GM19452 (cell line): Measurements from ENCODE around the gene CDCA8.

Experiments
- ATAC-seq: cut with Tn5 transposase; IDR thresholded peaks from one replicate; pipeline ENCODE4 v1.9.1; 2021; ENCODE audit not compliant: unreplicated experiment

Gene CDCA8

DNA sequence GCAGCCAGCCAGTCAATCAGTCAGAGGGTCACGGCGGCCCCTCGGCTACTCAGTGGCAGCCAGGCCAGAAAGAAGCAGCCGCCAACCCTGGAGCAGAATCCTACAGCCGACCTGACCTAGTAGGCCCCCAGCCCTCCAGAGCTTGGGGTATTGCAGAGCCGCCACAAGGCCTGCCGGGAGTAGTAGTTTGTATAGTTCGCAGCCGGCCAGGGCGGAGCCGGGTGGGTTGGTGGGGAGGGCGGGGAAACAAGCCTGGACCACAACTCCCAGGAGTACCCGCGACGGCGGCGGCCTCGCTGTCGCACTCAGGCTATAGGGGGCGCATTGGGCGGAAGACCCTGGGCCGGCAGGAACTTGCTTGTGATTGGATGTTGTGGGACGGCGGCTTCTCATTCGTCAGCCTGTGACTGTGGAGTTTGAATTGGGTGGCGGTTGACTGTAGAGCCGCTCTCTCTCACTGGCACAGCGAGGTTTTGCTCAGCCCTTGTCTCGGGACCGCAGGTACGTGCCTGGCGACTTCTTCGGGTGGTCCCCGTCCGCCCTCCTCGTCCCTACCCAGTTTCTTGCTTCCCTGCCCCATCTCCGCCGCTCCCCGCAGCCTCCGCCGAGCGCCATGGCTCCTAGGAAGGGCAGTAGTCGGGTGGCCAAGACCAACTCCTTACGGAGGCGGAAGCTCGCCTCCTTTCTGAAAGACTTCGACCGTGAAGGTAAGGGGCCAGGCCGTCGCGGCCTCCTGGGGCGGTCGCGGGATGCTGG is at the start of gene CDCA8:
TSS of gene CDCA8 (plus strand) at position 439 of the 756 bp plus-strand sequence. CDS start at position 614, 175 bp downstream.
- ATAC-seq, result peak; percentile 79

- no peak for ATAC-seq
These were observed 45.0 kb upstream of the CDCA8 start for GRCh38 chr1:37647281-37647680.

- no peak for ATAC-seq
These were observed 42.1 kb upstream of the CDCA8 start for GRCh38 chr1:37650173-37650572.

DNA sequence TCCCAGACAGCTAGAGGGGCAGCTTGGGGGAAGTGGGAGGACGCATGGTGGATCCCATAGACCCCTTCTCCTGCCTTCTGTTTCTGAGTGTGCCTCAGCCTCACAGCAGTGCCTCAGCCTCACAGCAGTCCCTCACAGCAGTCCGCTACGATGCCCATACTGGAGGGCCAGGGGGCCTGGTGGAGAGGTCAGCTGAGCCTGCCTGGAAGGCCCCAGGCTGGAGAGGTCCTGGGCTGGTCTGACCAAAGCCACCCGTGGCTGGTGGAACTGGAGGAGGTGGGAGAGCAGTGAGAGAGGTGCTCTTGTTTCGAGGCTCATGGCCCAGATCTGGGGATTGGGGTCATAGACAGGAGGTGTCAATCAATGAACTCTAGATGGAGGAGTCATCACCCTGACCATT is 41.6 kb upstream of the CDCA8 start:
- ATAC-seq, result no peak

DNA sequence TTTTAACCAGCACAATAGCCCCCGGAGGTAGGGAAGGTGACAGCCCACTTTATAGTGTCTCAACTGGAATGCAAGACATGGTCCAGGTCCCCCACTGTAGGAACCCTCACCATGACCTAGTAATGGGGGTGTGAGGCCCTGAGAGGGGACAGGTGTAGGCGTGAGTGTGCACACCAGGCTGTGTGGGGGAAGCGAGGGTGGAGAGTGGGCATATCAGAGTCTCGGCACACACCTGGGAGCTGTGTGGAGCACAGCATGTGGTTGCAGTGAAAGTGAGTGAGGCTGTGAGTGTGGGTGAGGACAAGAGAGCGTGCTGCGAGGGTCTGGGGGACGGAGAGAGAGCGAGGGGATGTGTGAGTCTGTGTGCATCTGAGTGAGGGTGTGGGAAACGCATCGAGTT is 40.5 kb upstream of the CDCA8 start:
- ATAC-seq, result no peak

- ATAC-seq, result no peak
These were observed 39.3 kb upstream of the CDCA8 start for GRCh38 chr1:37652976-37653375.

DNA sequence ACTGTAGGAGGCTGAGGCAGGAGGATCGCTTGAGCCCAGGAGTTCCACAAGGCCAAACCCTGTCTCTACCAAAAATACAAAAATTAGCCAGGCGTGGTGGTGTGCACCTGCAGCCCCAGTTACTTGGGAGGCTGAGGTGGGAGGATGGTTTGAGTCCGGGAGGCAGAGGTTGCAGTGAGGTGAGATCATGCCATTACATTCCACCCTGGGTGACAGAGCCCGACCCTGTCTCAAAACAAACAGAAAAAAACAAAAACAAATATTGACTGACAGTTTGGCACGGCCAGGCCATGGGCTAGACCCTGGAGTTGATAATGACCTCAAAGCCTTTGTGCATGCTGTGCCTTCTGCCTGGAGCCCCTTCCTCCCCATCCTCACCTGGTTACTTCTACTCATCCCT is 38.4 kb upstream of the CDCA8 start:
- ATAC-seq, result no peak

DNA sequence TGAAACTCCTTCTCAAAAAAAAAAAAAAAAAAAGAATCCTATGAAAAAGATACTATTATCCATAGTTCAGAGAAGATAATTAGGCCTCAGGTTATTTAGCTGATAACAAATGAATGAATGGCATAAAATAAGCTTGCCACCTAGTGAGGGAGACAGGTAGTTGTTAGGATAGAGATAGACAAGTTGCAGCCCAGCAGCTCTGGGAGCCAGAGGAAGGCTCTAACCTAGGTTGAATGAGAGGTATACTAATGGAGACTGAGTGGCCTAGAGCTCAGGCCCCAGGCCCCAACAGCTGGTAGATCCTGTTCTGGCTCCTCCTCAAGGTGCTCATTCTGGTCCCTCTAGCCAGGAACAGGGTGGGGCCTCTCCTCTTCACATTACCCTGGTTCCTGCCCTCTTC is 37.0 kb upstream of the CDCA8 start:
- ATAC-seq, result no peak

GRCh38 chr1:37656026-37656425 is 36.3 kb upstream of the CDCA8 start:
- no peak for ATAC-seq

DNA sequence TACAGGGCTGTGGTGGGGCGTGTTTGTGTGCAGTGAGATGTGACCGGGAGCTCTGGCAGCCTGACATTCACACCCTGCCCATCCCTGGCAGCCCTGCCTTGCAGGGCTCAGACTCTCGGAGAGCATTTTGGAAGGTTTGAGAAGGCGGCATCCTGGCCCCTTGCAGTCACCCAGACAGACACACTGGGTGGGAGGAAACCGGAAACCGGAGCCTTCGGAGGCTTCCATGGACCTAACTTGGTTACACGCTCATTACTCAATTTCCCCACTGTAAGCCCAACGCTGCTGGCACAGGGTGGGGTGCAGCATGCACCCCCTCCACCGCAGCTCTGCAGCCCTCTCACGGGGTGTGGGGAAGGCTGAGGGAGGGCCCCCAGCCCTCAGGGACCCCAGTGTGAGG is 35.4 kb upstream of the CDCA8 start:
- ATAC-seq, result no peak

- no peak for ATAC-seq
These were observed 34.5 kb upstream of the CDCA8 start for GRCh38 chr1:37657620-37658412.

- no peak for ATAC-seq
These were observed 33.8 kb upstream of the CDCA8 start for GRCh38 chr1:37658486-37658885.

DNA sequence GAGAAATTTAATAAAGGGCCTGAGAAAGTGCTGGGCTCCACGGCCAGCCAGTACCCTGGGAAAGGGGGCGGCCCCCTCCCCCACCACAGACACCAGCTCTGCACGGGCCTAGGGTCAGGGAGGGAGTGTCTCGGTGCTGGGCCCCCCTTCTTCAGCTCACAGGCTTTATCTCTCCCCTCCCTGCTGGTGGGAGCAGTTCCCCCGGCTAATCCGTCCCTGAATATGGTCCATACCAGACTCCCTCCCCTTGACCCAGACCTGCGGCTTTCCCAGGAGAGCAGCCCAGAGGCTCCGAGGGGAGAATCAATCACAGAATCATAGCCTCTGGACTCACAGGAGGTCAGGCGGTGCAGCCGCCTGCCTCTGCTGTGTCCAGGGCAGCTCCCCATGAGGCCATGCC is 31.7 kb upstream of the CDCA8 start:
- ATAC-seq, result no peak

DNA sequence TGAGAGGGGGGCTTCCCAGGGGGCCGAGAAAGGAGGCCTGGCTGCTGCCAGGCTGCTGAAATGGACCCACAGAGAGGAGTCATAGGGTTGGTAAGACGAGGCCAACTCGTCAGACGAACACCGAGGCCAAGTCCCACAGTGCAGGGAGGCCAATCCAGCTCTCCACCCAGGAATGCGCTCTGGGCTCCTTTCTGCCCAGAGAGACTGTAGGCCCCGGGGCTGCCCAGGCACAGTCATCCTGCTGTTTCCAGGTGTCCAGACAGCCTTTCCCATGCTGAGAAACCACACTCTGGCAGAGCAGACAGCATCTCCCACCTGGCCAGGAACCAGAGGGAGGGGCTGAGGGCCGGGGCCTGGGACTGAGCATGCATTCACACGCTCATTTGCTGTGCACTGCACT is 30.9 kb upstream of the CDCA8 start:
- ATAC-seq, result no peak

DNA sequence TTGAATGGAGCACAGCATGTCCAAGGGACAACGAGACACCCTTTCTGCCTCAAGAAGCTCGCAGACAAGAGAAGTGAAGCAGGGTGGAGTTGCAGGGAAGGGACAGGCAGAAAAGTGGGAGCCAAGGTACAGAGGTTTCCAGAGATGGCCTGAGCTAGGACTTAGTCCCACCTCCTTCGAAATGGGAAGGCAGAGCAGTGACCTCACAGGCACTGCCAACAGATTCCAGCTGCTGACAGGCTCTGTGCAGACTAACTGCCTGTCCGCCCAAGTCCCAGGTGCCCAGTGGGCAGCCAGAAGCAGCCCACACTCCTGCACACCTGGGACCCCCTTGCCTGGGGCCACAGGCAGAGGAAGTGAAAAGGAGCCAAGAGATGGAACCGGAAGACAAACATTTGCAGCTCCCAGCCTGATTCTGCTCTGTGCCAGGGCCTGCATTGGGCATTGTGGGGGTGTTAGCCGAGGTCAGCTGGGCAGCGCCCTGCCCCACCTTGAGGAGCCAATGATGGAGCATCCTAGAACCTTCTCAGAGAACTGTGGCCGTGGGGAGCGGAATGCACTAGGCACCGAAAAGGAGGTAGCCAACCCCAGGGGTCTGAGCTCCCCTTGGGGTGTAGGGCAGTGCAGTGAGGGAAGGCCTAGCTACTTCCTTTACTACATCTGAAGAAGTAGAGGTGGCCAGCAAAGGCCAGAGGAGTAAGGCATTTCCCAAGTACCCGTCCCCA is 30.1 kb upstream of the CDCA8 start:
- no peak for ATAC-seq

DNA sequence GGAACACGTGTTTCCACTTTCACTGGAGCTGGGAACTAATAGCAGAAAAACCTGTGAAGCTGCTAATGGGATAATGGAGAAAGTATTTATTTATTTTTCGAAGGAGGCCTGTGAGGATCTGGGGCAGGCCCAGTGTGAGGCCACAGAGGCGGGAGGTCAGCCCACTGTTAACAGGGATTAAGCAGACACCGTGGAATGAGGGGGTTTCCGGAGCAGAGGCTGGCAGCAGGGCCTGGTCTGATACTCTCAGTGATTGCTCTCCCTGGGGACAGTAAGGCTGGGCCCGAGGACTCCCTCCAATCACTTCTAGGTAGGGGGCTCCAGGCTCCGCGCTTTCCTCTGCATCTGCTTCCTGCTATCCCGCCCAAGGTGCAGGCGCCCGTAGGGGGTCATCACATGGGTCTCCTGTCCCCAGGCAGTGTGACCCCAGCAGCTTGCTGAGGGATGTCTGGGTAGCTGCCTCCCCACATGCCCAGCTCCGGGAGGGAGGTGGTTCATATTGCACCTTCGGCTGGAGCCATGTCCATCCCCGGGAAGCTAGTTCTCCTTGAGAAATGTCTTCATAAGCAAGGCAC is 28.8 kb upstream of the CDCA8 start:
- ATAC-seq, result no peak

GRCh38 chr1:37666241-37666867 is 26.0 kb upstream of the CDCA8 start:
- ATAC-seq, result no peak

- no peak for ATAC-seq
These were observed 25.2 kb upstream of the CDCA8 start for GRCh38 chr1:37667023-37667671.

DNA sequence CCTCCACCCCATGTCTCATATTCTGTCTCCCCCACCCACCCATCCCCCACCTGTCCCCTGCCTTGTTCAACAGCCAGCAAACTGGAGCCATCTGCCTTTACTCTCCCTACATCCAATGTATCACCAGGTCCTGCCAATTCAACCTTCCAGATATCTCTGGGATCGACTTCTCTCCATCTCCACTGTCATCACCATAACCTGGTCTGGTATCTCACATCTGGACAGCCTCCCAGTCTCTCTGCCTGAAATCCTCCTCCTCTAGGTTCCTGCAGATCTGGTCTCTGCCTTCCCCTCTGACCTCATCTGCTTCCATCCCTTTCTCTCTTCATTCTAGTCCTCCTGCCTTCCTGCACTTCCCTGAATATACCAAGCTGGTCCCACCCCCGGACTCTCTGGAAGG is 22.2 kb upstream of the CDCA8 start:
- no peak for ATAC-seq

DNA sequence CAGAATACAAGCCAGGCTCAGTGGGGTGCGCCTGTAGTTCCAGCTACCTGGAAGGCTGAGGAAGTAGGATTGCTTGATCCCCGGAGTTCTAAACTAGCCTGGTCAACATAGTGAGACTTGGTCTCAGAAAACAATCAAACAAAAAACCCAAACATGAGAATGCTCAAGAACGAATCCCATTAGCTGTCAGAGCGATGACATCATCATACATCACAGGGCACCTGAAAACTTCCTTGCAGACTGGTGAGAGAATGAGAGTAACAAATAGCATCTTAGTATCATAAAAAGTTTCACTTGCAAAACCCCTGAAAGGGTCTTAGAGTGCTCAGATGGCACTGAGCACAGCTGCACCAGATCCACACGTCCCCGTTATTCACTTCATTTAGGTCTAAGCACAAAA is 21.1 kb upstream of the CDCA8 start:
- ATAC-seq, result no peak
